Subcutaneous adipose tissue (tissue), 4 donors: ENCODE measurements around the gene NTM. TPM values are rescaled to one million over a fixed set of nuclear protein-coding genes. Genes with fewer than 3 reads are reported as not detected.

ENCODE experiments used
- total RNA-seq, 4 donors: library from RNA; depleted of rRNA; stranded (reverse); fragments of >200 nt; gene quantifications; one replicate each; pipeline ENCODE4 v1.1.0, GENCODE V29; 2016
- TF ChIP-seq, protein P1 (sequence below): fragments of 450-650 bp; IDR thresholded peaks from one replicate; pipeline ENCODE4 v1.5.1; 2016; ENCODE audit warnings: low read depth, mild to moderate bottlenecking, control low read depth, antibody characterized with exemption, moderate library complexity

NTM gene
- total RNA-seq, 4 donors from 2014 or later, result 1.5 to 5.7 (median 1.7) TPM

GRCh38 chr11:131703311-131703710 lies 332.9 kb downstream of the NTM start:
- TF ChIP-seq, protein P1, sequence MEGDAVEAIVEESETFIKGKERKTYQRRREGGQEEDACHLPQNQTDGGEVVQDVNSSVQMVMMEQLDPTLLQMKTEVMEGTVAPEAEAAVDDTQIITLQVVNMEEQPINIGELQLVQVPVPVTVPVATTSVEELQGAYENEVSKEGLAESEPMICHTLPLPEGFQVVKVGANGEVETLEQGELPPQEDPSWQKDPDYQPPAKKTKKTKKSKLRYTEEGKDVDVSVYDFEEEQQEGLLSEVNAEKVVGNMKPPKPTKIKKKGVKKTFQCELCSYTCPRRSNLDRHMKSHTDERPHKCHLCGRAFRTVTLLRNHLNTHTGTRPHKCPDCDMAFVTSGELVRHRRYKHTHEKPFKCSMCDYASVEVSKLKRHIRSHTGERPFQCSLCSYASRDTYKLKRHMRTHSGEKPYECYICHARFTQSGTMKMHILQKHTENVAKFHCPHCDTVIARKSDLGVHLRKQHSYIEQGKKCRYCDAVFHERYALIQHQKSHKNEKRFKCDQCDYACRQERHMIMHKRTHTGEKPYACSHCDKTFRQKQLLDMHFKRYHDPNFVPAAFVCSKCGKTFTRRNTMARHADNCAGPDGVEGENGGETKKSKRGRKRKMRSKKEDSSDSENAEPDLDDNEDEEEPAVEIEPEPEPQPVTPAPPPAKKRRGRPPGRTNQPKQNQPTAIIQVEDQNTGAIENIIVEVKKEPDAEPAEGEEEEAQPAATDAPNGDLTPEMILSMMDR, result no peak

DNA sequence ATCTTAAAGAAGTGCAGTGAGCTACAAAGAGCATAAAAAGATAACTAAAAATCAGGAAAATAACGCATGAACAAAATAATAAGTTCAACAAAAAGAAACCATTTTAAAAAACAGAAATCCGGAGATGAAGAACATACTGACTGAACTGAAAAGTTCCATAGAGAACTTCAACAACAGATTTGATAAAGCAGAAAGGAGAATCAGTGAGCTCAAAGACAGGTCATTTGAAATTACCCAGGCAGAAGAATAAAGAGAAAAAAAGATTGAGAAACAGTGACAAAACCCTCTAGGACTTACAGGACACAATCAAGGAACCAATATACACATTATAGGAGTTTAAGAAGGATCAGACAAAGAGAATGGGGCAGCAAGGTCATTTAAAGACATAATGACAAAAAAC lies 334.3 kb downstream of the NTM start:
- TF ChIP-seq, protein P1, result no peak

GRCh38 chr11:131710511-131710910 lies 340.1 kb downstream of the NTM start:
- TF ChIP-seq, protein P1, result no peak

- TF ChIP-seq, protein P1, result no peak
Measured at GRCh38 chr11:131712897-131713296, 342.5 kb downstream of the NTM start.

DNA sequence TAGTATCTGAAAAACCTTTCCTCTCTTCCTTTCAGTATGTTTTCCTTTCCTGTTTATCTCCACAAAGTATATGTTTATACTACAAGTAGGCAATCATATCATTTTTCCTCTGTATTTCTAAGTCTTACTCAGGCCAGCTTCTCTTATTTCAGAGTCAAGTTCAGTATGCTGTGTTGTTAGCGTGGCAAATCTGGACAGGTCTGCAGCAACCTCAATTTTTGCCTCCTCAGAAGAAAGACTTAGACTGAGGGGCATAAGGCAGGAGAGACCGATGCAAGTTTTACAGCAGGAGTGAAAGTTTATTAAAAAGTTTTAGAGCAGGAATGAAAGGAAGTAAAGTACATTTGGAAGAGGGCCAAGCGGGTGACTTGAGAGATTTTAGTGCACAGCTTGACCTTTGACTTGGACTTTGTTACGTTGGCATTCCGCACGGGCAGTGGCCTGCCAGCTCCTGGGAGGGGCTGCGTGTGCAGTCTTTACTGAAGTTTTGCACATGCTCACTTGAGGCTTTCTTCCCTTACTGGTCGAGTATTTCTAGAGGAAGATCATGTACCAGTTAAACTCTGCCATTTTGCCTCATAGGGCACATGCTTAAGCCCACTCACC lies 343.2 kb downstream of the NTM start:
- TF ChIP-seq, protein P1, result no peak

GRCh38 chr11:131717616-131718015 lies 347.2 kb downstream of the NTM start:
- TF ChIP-seq, protein P1, result no peak

DNA sequence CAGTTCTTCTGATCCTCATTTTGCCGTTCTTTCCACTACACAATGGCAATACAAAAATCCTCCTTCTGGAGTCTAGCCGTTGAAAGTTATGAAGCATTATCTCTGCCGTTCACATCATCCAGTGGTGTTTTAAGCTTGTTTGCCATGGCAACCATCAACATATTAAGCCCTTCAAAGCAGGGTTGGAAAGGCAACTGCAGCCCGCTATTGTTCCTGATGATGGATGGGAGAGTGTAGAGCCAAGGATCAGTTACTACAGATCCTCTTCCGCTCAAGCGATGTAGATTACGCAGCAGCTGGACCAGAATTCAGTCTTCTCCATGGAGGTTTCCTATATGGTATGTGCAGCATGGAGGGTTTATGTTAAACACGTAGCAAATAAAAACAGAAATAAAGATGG lies 352.7 kb downstream of the NTM start:
- TF ChIP-seq, protein P1, result no peak
